Hepatocyte (in vitro differentiated cells): Measurements from ENCODE around the gene DENND1A. TPM values are rescaled to one million over a fixed set of nuclear protein-coding genes. Genes with fewer than 3 reads are reported as not detected.
"Not testable (repeated sequence)": the region's sequence is repeated elsewhere in the genome, so short reads cannot be mapped to it uniquely, and the experiment has no call there.

Source experiments
- DNase-seq: peaks from one replicate; pipeline ENCODE4 v3.0.0-alpha.2; 2016; ENCODE audit warnings: low spot score
- H2AFZ ChIP-seq: fragments of 200-600 bp; sonication (generic); 2 replicates; pipeline ENCODE4 v1.6.0; 2016; ENCODE audit warnings: antibody characterized with exemption, mild to moderate bottlenecking
- H3K27ac ChIP-seq: fragments of 200-600 bp; sonication (generic); 2 replicates; pipeline ENCODE4 v1.5.1; 2016; ENCODE audit warnings: mild to moderate bottlenecking
- H3K27me3 ChIP-seq: fragments of 200-600 bp; sonication (generic); 2 replicates; pipeline ENCODE4 v1.6.1; 2016
- H3K36me3 ChIP-seq: fragments of 200-600 bp; sonication (generic); replicated peaks from 2 replicates; pipeline ENCODE4 v1.5.1; 2016; ENCODE audit warnings: low read depth; ENCODE audit not compliant: insufficient read depth
- H3K4me1 ChIP-seq: fragments of 200-600 bp; sonication (generic); 2 replicates; pipeline ENCODE4 v1.5.1; 2016; ENCODE audit warnings: mild to moderate bottlenecking, moderate library complexity; ENCODE audit not compliant: insufficient read depth
- H3K4me2 ChIP-seq: fragments of 200-600 bp; sonication (generic); 2 replicates; pipeline ENCODE4 v1.6.0; 2016
- H3K4me3 ChIP-seq: fragments of 200-600 bp; sonication (generic); 2 replicates; pipeline ENCODE4 v1.5.1; 2016; ENCODE audit warnings: mild to moderate bottlenecking
- H3K79me2 ChIP-seq: fragments of 200-600 bp; sonication (generic); 2 replicates; pipeline ENCODE4 v1.6.0; 2017; ENCODE audit warnings: mild to moderate bottlenecking
- H3K9me2 ChIP-seq: fragments of 200-600 bp; sonication (generic); replicated peaks from 2 replicates; pipeline ENCODE4 v1.6.0; 2017; ENCODE audit warnings: mild to moderate bottlenecking; ENCODE audit not compliant: insufficient read depth
- H3K9me3 ChIP-seq: fragments of 200-600 bp; sonication (generic); 2 replicates; pipeline ENCODE4 v1.5.1; 2016; ENCODE audit warnings: low read depth, mild to moderate bottlenecking
- H4K20me1 ChIP-seq: fragments of 200-600 bp; sonication (generic); 2 replicates; pipeline ENCODE4 v1.6.0; 2016; ENCODE audit warnings: mild to moderate bottlenecking; ENCODE audit not compliant: insufficient read depth, poor library complexity, severe bottlenecking
- CTCF ChIP-seq: fragments of 200-600 bp; sonication (generic); IDR thresholded peaks from 2 replicates; pipeline ENCODE4 v1.5.1; 2016; ENCODE audit warnings: antibody characterized with exemption, mild to moderate bottlenecking; ENCODE audit not compliant: poor library complexity
- EZH2 ChIP-seq: fragments of 200-600 bp; sonication (generic); IDR thresholded peaks from 2 replicates; pipeline ENCODE4 v1.6.1; 2016; ENCODE audit warnings: antibody characterized with exemption, mild to moderate bottlenecking, borderline replicate concordance
- EZH2phosphoT487 ChIP-seq: fragments of 200-600 bp; sonication (generic); IDR thresholded peaks from one replicate; pipeline ENCODE4 v1.6.1; 2018; ENCODE audit warnings: antibody characterized with exemption, mild to moderate bottlenecking, low read depth, moderate library complexity; ENCODE audit not compliant: unreplicated experiment, severe bottlenecking
- WGBS: methylation state at CpG from one replicate; pipeline ENCODE4 v1.1.6; 2016; ENCODE audit warnings: low lambda C conversion rate; ENCODE audit errors: missing lambda C conversion rate; 5-methylcytosine and 5-hydroxymethylcytosine counted together
- polyA plus RNA-seq: library from polyadenylated mRNA; unstranded; fragments of >200 nt; fragmentation: Nextera tagmentation; extraction: Ambion mirVana; gene quantifications from 2 replicates; pipeline ENCODE4 v1.2.1, GENCODE V29; 2016
- total RNA-seq: library from RNA; depleted of rRNA; stranded (reverse); fragments of >200 nt; gene quantifications from 2 replicates; pipeline ENCODE4 v1.2.3, GENCODE V29; 2014

DENND1A gene
- total and polyA plus RNA-seq, 2 experiments from 2014 or later, result 24.0 to 28.9 TPM

GRCh38 chr9:123336449-123336848 lies 593.5 kb downstream of the DENND1A start:
- no peaks in the 10 kb centered on the region for H3K27me3 ChIP-seq
- TF ChIP-seq EZH2 (no peak), CTCF (no peak)
- no peak overlapping the region for H3K4me3 ChIP-seq
- no peaks in the 10 kb centered on the region for H3K36me3 ChIP-seq
- peak overlapping the region; percentile 85 for H3K27ac ChIP-seq
- no peak for DNase-seq
- H4K20me1 ChIP-seq, result no peaks in the 10 kb centered on the region
- no peak overlapping the region for H2AFZ ChIP-seq
- H3K9me2 ChIP-seq, result no peaks in the 10 kb centered on the region
- H3K4me2 ChIP-seq, result peak overlapping the region; percentile 70
- WGBS, result 83% methylated on average over 3 of the region's 3 CpGs
- no peaks in the 10 kb centered on the region for H3K9me3 ChIP-seq
- H3K4me1 ChIP-seq, result peaks cover 31% of the 10 kb centered on the region
- H3K79me2 ChIP-seq, result no peaks in the 10 kb centered on the region

GRCh38 chr9:123335986-123336329 lies 594.0 kb downstream of the DENND1A start:
- 34% methylated on average over 6 of the region's 6 CpGs for WGBS
- H3K27me3 ChIP-seq, result no peaks in the 10 kb centered on the region
- H3K4me3 ChIP-seq, result no peak overlapping the region
- TF ChIP-seq CTCF (no peak), EZH2phosphoT487 (no peak), EZH2 (no peak)
- H3K36me3 ChIP-seq, result no peaks in the 10 kb centered on the region
- H3K9me2 ChIP-seq, result no peaks in the 10 kb centered on the region
- no peak for DNase-seq
- H3K27ac ChIP-seq, result peak overlapping the region; percentile 85
- H2AFZ ChIP-seq, result peak overlapping the region; percentile 9
- H3K79me2 ChIP-seq, result no peaks in the 10 kb centered on the region
- no peaks in the 10 kb centered on the region for H4K20me1 ChIP-seq
- no peaks in the 10 kb centered on the region for H3K9me3 ChIP-seq
- peaks cover 31% of the 10 kb centered on the region for H3K4me1 ChIP-seq
- H3K4me2 ChIP-seq, result peak overlapping the region; percentile 70

DNA sequence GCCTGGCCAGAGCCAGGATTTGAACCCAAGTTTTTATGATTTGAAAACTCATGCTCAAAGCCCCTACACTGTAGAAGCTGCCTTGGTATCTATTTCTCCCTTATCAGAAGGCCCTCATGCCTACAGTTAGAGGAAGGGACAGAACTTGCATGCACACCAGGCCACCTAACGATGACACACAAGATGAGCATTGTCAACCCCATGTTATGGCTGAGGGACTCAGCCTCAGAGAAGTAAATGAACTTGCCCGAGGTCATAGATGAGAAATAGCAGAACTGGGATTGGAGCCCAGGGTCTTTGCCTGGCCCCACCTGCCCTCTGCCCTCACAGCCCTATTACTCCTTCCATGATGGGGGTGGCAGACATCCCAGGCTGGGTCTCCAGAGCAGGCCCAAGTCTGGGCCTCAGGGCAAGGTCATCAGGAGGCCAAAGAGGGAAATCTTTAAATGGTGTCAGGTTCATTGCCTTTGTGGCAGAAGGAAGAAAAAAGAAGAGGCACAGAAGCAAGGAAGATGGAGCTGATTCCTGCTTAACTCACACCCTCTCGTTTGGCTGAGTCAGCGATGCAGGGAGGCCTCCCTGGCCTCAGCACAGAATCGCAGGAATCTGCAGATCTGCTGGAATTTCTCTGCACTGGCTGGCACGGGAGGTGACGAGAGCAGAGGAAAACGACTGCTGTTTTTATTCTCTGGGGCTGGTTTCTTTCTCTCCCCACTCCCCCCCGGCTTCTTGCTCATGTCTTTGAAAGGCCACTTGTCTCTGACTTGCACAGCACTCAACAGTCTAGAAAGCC lies 594.5 kb downstream of the DENND1A start:
- TF ChIP-seq CTCF (no peak), EZH2 (no peak), EZH2phosphoT487 (no peak)
- H3K4me2 ChIP-seq, result peak overlapping the region; percentile 70
- no peaks in the 10 kb centered on the region for H3K27me3 ChIP-seq
- DNase-seq, result peak; percentile 89
- no peaks in the 10 kb centered on the region for H3K36me3 ChIP-seq
- H4K20me1 ChIP-seq, result no peaks in the 10 kb centered on the region
- H3K4me1 ChIP-seq, result peaks cover 28% of the 10 kb centered on the region
- 27% methylated on average over 9 of the region's 9 CpGs for WGBS
- no peaks in the 10 kb centered on the region for H3K9me2 ChIP-seq
- H3K4me3 ChIP-seq, result no peak overlapping the region
- peak overlapping the region; percentile 9 for H2AFZ ChIP-seq
- H3K27ac ChIP-seq, result peak overlapping the region; percentile 85
- no peaks in the 10 kb centered on the region for H3K9me3 ChIP-seq
- no peaks in the 10 kb centered on the region for H3K79me2 ChIP-seq

GRCh38 chr9:123334639-123335038 lies 595.3 kb downstream of the DENND1A start:
- Histone ChIP-seq H3K4me3 (no peak overlapping the region), H3K9me3 (no peaks in the 10 kb centered on the region), H3K9me2 (no peaks in the 10 kb centered on the region), H3K4me1 (peaks cover 25% of the 10 kb centered on the region), H3K36me3 (no peaks in the 10 kb centered on the region), H2AFZ (no peak overlapping the region), H3K27ac (peak overlapping the region; percentile 85), H3K79me2 (no peaks in the 10 kb centered on the region), H3K4me2 (no peak overlapping the region), H3K27me3 (no peaks in the 10 kb centered on the region), H4K20me1 (no peaks in the 10 kb centered on the region)
- DNase-seq, result no peak
- 93% methylated on average over 3 of the region's 3 CpGs for WGBS
- TF ChIP-seq CTCF (no peak), EZH2phosphoT487 (no peak), EZH2 (no peak)

DNA sequence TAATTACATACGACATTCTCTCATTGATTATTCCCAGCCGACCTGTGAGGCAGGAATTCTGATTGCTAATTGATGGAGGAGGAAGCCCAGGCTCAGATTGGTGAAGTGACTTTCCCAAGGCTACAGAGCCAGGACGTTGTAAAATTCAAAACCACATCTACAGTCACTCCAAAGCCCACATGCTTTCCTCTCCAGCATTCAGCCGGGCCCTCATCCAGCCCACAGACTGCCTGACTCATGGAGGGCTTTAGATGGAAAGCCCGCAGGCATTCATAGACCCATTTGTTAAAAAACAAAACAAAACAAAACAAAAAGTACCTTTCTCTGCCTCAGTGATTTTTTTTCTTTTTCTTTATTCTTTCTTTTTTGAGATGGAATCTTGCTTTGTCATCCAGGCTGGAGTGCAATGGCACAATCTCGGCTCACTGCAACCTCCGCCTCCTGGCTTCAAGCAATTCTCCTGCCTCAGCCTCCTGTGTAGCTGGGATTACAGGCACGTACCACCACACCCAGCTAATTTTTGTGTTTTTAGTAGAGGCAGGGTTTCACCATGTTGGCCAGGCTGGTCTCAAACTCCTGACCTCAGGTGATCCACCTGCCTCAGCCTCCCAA lies 596.8 kb downstream of the DENND1A start:
- DNase-seq, H3K27ac ChIP-seq, H3K9me3 ChIP-seq, H3K79me2 ChIP-seq, H4K20me1 ChIP-seq, H3K36me3 ChIP-seq, H2AFZ ChIP-seq, H3K9me2 ChIP-seq, H3K4me3 ChIP-seq, H3K4me2 ChIP-seq, H3K27me3 ChIP-seq: not testable (repeated sequence)
- H3K4me1 ChIP-seq, result peaks cover 25% of the 10 kb centered on the region
- WGBS, result 73% methylated on average over 8 of the region's 8 CpGs
